IMR-90 (cell line): ENCODE data around the gene RPS6KA2. TPM values are rescaled to one million over a fixed set of nuclear protein-coding genes. Genes with fewer than 3 reads are reported as not detected.
A peak's percentile ranks its signal among the peaks of the same experiment; 100 is the strongest.

Experiments used
- ATAC-seq: fragments of 200-7000 bp; cut with Tn5 transposase; 2 replicates; pipeline ENCODE4 v1.9.1; 2020; ENCODE audit warnings: low read depth, mild to moderate bottlenecking, moderate library complexity
- BruUV-seq: library from RNA; stranded (reverse); fragments of 400-500 nt; replicated peaks from 2 replicates; lab custom pipeline; 2021; lab: Mats Ljungman, UMichigan
- CTCF ChIA-PET: fragments of 300-600 bp; formaldehyde crosslinking; extraction: SDS; loops from one replicate; lab custom pipeline; 2021; ENCODE audit warnings: antibody characterized with exemption; lab: Yijun Ruan, JAX
- POLR2A ChIA-PET: fragments of 300-600 bp; sonication (Branson Sonifier 250); formaldehyde crosslinking; loops from one replicate; lab custom pipeline; 2022; ENCODE audit warnings: antibody characterized with exemption; ENCODE audit not compliant: unreplicated experiment; lab: Charles Lee
- DNase-seq: peaks from one replicate; pipeline ENCODE4 v3.0.0; 2013
- H2AFZ ChIP-seq: replicated peaks from 2 replicates; pipeline ENCODE3; 2013; ENCODE audit warnings: low read length, mild to moderate bottlenecking; ENCODE audit not compliant: poor library complexity
- H2AK5ac ChIP-seq: 2 replicates; pipeline ENCODE4 v1.6.1; 2013; ENCODE audit warnings: low read depth, low read length, inconsistent platforms
- H2AK9ac ChIP-seq: replicated peaks from 2 replicates; pipeline ENCODE3; 2013; ENCODE audit warnings: mild to moderate bottlenecking, low read depth, low read length, moderate library complexity; ENCODE audit not compliant: poor library complexity
- H2BK120ac ChIP-seq: 2 replicates; pipeline ENCODE4 v1.6.1; 2013; ENCODE audit warnings: low read depth, low read length, inconsistent platforms
- H2BK15ac ChIP-seq: 3 replicates; pipeline ENCODE4 v1.6.1; 2013; ENCODE audit warnings: low read depth, low read length, inconsistent platforms
- H2BK20ac ChIP-seq: 2 replicates; pipeline ENCODE4 v1.6.1; 2013; ENCODE audit warnings: low read depth, mild to moderate bottlenecking, inconsistent platforms, low read length, moderate library complexity
- H2BK5ac ChIP-seq: 2 replicates; pipeline ENCODE4 v1.6.1; 2013; ENCODE audit warnings: mild to moderate bottlenecking, low read depth, low read length, inconsistent platforms; ENCODE audit not compliant: poor library complexity, severe bottlenecking
- H3K14ac ChIP-seq: replicated peaks from 2 replicates; pipeline ENCODE4 v1.6.1; 2013; ENCODE audit warnings: low read depth, low read length, inconsistent platforms
- H3K18ac ChIP-seq: 2 replicates; pipeline ENCODE4 v1.6.1; 2013; ENCODE audit warnings: low read depth, low read length, control low read depth
- H3K23ac ChIP-seq: 2 replicates; pipeline ENCODE4 v1.6.1; 2013; ENCODE audit warnings: low read depth, low read length, inconsistent platforms
- H3K27ac ChIP-seq: 2 replicates; pipeline ENCODE4 v1.5.1; 2013; ENCODE audit warnings: mild to moderate bottlenecking, control low read depth, low read length; ENCODE audit not compliant: insufficient read depth
- H3K27me3 ChIP-seq: 2 replicates; pipeline ENCODE4 v1.6.1; 2013; ENCODE audit warnings: low read length; ENCODE audit not compliant: control insufficient read depth, insufficient read depth
- H3K36me3 ChIP-seq: 2 replicates; pipeline ENCODE4 v1.6.1; 2013; ENCODE audit warnings: low read length, mixed read lengths; ENCODE audit not compliant: control insufficient read depth, insufficient read depth
- H3K4ac ChIP-seq: 2 replicates; pipeline ENCODE4 v1.6.1; 2013; ENCODE audit warnings: low read depth, low read length, inconsistent platforms
- H3K4me1 ChIP-seq: 2 replicates; pipeline ENCODE4 v1.6.1; 2013; ENCODE audit warnings: low read length, mixed read lengths; ENCODE audit not compliant: control insufficient read depth, insufficient read depth
- H3K4me2 ChIP-seq: 2 replicates; pipeline ENCODE4 v1.6.1; 2013; ENCODE audit warnings: low read depth, mild to moderate bottlenecking, control low read depth, low read length, moderate library complexity
- H3K4me3 ChIP-seq: 2 replicates; pipeline ENCODE4 v1.5.1; 2013; ENCODE audit warnings: low read depth, mild to moderate bottlenecking, control low read depth, low read length, moderate library complexity; ENCODE audit not compliant: insufficient read depth
- H3K56ac ChIP-seq: 2 replicates; pipeline ENCODE4 v1.6.1; 2013; ENCODE audit warnings: low read length, inconsistent platforms; ENCODE audit not compliant: insufficient read depth; ENCODE audit errors: extremely low read depth
- H3K79me1 ChIP-seq, 2 experiments: 2 replicates each; pipeline ENCODE4 v1.6.1; 2013; ENCODE audit warnings: low read length in 2 of 2, inconsistent platforms in 1 of 2, low read depth in 1 of 2
- H3K9ac ChIP-seq: 2 replicates; pipeline ENCODE4 v1.6.1; 2013; ENCODE audit warnings: low read depth, low read length, control low read depth
- H3K9me1 ChIP-seq: 2 replicates; pipeline ENCODE4 v1.6.1; 2013; ENCODE audit warnings: low read length, inconsistent platforms; ENCODE audit not compliant: insufficient read depth
- H3K9me3 ChIP-seq: 2 replicates; pipeline ENCODE4 v1.6.1; 2013; ENCODE audit warnings: low read length; ENCODE audit not compliant: control insufficient read depth, insufficient read depth
- H4K20me1 ChIP-seq: 2 replicates; pipeline ENCODE4 v1.6.1; 2013; ENCODE audit warnings: low read length, inconsistent platforms; ENCODE audit not compliant: insufficient read depth
- H4K5ac ChIP-seq: 2 replicates; pipeline ENCODE4 v1.6.1; 2013; ENCODE audit warnings: mild to moderate bottlenecking, low read depth, low read length, control low read depth
- H4K8ac ChIP-seq, 2 experiments: 2 replicates each; pipeline ENCODE4 v1.6.1; 2013; ENCODE audit warnings: low read depth in 2 of 2, low read length in 2 of 2, control low read depth in 1 of 2, inconsistent platforms in 1 of 2
- H4K91ac ChIP-seq: 2 replicates; pipeline ENCODE4 v1.6.1; 2013; ENCODE audit warnings: low read depth, low read length, inconsistent platforms; ENCODE audit not compliant: insufficient read depth
- BHLHE40 ChIP-seq: fragments of 150-350 bp; IDR thresholded peaks from 2 replicates; pipeline ENCODE4 v1.6.1; 2016; ENCODE audit warnings: mild to moderate bottlenecking, low read depth, low read length
- CEBPB ChIP-seq: IDR thresholded peaks from 2 replicates; pipeline ENCODE4 v1.6.1; 2012; ENCODE audit warnings: low read depth, low read length, improper control_type of control experiment
- CHD1 ChIP-seq: IDR thresholded peaks from 2 replicates; pipeline ENCODE4 v1.6.1; 2012; ENCODE audit warnings: low read depth, low read length, improper control_type of control experiment
- FOS ChIP-seq: fragments of 150-350 bp; IDR thresholded peaks from 2 replicates; pipeline ENCODE4 v1.6.1; 2016; ENCODE audit warnings: low read depth, low read length
- MAZ ChIP-seq: IDR thresholded peaks from 2 replicates; pipeline ENCODE4 v1.6.1; 2012; ENCODE audit warnings: low read depth, mild to moderate bottlenecking, low read length, improper control_type of control experiment, moderate library complexity, borderline replicate concordance
- MXI1 ChIP-seq: IDR thresholded peaks from 2 replicates; pipeline ENCODE4 v1.6.1; 2012; ENCODE audit warnings: low read depth, mild to moderate bottlenecking, low read length, moderate library complexity, borderline replicate concordance
- NFE2L2 ChIP-seq: fragments of 150-350 bp; IDR thresholded peaks from 2 replicates; pipeline ENCODE4 v1.6.1; 2016; ENCODE audit warnings: low read depth, mild to moderate bottlenecking, low read length
- POLR2A ChIP-seq: IDR thresholded peaks from 2 replicates; pipeline ENCODE4 v1.6.1; 2012; ENCODE audit warnings: mild to moderate bottlenecking, low read depth, low read length
- RAD21 ChIP-seq: IDR thresholded peaks from 2 replicates; pipeline ENCODE4 v1.6.1; 2012; ENCODE audit warnings: low read length, improper control_type of control experiment
- RCOR1 ChIP-seq: IDR thresholded peaks from 2 replicates; pipeline ENCODE4 v1.6.1; 2012; ENCODE audit warnings: mild to moderate bottlenecking, low read length, improper control_type of control experiment; ENCODE audit not compliant: insufficient replicate concordance
- RFX5 ChIP-seq: IDR thresholded peaks from 2 replicates; pipeline ENCODE4 v1.8.0; 2012; ENCODE audit warnings: low read depth, mild to moderate bottlenecking, low read length, moderate library complexity
- SMC3 ChIP-seq: fragments of 150-350 bp; IDR thresholded peaks from 2 replicates; pipeline ENCODE4 v1.6.1; 2016; ENCODE audit warnings: low read depth, mild to moderate bottlenecking, antibody characterized with exemption, low read length, moderate library complexity
- WGBS, 2 experiments: methylation state at CpG; one replicate each; pipeline versions ENCODE4 v1.1.5 to v1.1.7; 2013; ENCODE audit warnings: missing lambda C conversion rate in 2 of 2; ENCODE audit not compliant: insufficient read length in 1 of 2; ENCODE audit errors: extremely low coverage in 2 of 2; 5-methylcytosine and 5-hydroxymethylcytosine counted together
- dilution Hi-C: fragments of 300-500 bp; cut with HindIII; formaldehyde crosslinking; loops from one replicate; pipeline ENCODE4 v1.14.3; 2018; ENCODE audit warnings: low sequenced_read_pairs; ENCODE audit not compliant: unreplicated experiment
- in situ Hi-C: fragments of 300-500 bp; cut with MboI; formaldehyde crosslinking; loops from 3 replicates; pipeline ENCODE4 v1.14.3; 2019; ENCODE audit warnings: low sequenced_read_pairs, inconsistent platforms, mixed read lengths
- intact Hi-C: fragments of 100-400 bp; cut with micrococcal nuclease; formaldehyde crosslinking; loops from 2 replicates; pipeline ENCODE4 v1.10.0; 2022
- polyA plus RNA-seq, 3 experiments: library from polyadenylated mRNA; depleted of rRNA; stranded (reverse); fragments of >200 nt; gene quantifications; 2 replicates each; pipeline ENCODE4 v1.2.3, GENCODE V29; 2012; ENCODE audit warnings: low replicate concordance in 1 of 3
- total RNA-seq: library from RNA; depleted of rRNA; stranded (reverse); fragments of >200 nt; gene quantifications from 2 replicates; pipeline ENCODE4 v1.2.3, GENCODE V29; 2012
- TF ChIP-seq, protein P1 (sequence below): conservative IDR thresholded peaks from 2 replicates; pipeline ENCODE4 v1.5.1; 2012; ENCODE audit warnings: mild to moderate bottlenecking, low read depth, low read length, improper control_type of control experiment
- TF ChIP-seq, protein P2 (sequence below): fragments of 150-350 bp; IDR thresholded peaks from 2 replicates; pipeline ENCODE4 v1.6.1; 2017; ENCODE audit warnings: mild to moderate bottlenecking, antibody characterized with exemption, low read length, low read depth
- TF ChIP-seq, protein P3 (sequence below): fragments of 150-350 bp; IDR thresholded peaks from 2 replicates; pipeline ENCODE4 v1.6.1; 2016; ENCODE audit warnings: low read depth, mild to moderate bottlenecking, low read length, moderate library complexity, borderline replicate concordance

The RPS6KA2 gene
- total and polyA plus RNA-seq, 2 of the 4 experiments (the other 2 are of a cell fraction), result 26.9 to 31.3 TPM

DNA sequence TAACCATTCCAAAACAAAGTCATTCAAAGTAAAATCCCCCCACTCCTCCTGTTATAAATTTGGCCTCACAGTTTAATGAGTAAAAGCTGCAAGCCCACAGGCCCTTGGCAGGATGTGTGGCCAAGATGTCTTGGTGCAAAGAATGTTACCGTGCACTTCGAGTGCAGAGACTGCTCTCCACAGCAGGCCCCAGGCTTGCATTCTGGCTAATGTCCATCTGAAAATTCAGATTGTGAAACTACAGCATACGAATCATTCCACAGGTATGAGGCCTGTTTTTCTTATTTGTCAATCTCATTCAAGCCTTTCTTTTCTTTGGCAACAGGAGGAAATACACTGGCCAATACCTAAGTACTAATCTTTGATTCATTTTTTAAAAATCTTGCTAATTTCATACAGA is 7.1 kb downstream of the RPS6KA2 start:
- peak overlapping the region; percentile 92; the same call in 1 of the 2 replicates for H3K27ac ChIP-seq
- no peak overlapping the region; the same call in 1 of the 2 replicates for H3K4me2 ChIP-seq
- in situ Hi-C loops, result no loop called here
- H4K20me1 ChIP-seq, result peaks cover 12% of the 10 kb centered on the region; the same call in 1 of the 2 replicates
- no TSS peak for BruUV-seq
- no peak overlapping the region for H4K5ac ChIP-seq
- H3K36me3 ChIP-seq, result peaks cover 15% of the 10 kb centered on the region
- peak; percentile 78 for ATAC-seq
- no peak overlapping the region for H2BK15ac ChIP-seq
- H3K9ac ChIP-seq, result peak overlapping the region; percentile 58; the same call in 1 of the 2 replicates
- WGBS, 2 experiments, result 0% methylated on average over 2 of the region's 3 CpGs; no CpG with 5 or more reads in 1 of the 2 experiments
- DNase-seq, result peak; percentile 98
- no peak overlapping the region; the same call in 1 of the 2 replicates for H3K4ac ChIP-seq
- H4K8ac ChIP-seq, result 0 out of 4 replicates have a peak overlapping the region, but pooled peaks have one; percentile 10 to 32
- H2BK120ac ChIP-seq, result peak overlapping the region; percentile 81; the same call in 1 of the 2 replicates
- peaks cover 51 to 74% of the 10 kb centered on the region in 2 experiments for H3K79me1 ChIP-seq
- no peak overlapping the region for H3K14ac ChIP-seq
- H2AK5ac ChIP-seq, result no peak overlapping the region
- no peaks in the 10 kb centered on the region for H3K9me3 ChIP-seq
- no peaks in the 10 kb centered on the region for H3K27me3 ChIP-seq
- H3K18ac ChIP-seq, result no peak overlapping the region
- peaks cover 39% of the 10 kb centered on the region for H3K4me1 ChIP-seq
- no peak overlapping the region for H2AK9ac ChIP-seq
- no peak overlapping the region for H3K4me3 ChIP-seq
- H2AFZ ChIP-seq, result no peak overlapping the region
- H3K56ac ChIP-seq, result peak overlapping the region; percentile 86; the same call in 1 of the 2 replicates
- peak overlapping the region; percentile 83; the same call in 1 of the 2 replicates for H2BK20ac ChIP-seq
- POLR2A ChIA-PET, result no interaction called here
- H4K91ac ChIP-seq, result no peak overlapping the region
- H3K9me1 ChIP-seq, result peaks cover 41% of the 10 kb centered on the region
- intact Hi-C loops, result loop anchor here (2.0 kb wide), 1 partner anchor 47 kb away; no protein-coding TSS in a partner anchor
- dilution Hi-C loops, result no loop called here
- H3K23ac ChIP-seq, result no peak overlapping the region
- peak overlapping the region; percentile 90 for H2BK5ac ChIP-seq
- CTCF ChIA-PET, result interaction anchor here (1.8 kb wide), 1 partner anchor 24 kb away, joined by 4 read pairs; no protein-coding TSS in a partner anchor
- TF ChIP-seq RAD21 (peak; percentile 27; the same call in 1 of the 2 replicates), SMC3 (no peak), RCOR1 (no peak), CHD1 (no peak), NFE2L2 (no peak), BHLHE40 (0 out of 2 replicates have a peak, but pooled peaks have one; percentile 15), CEBPB (peak; percentile 98), RFX5 (no peak), FOS (peak; percentile 43; the same call in 1 of the 2 replicates), POLR2A (no peak), MXI1 (no peak), MAZ (peak; percentile 54; the same call in 1 of the 2 replicates)
- TF ChIP-seq, protein P1, sequence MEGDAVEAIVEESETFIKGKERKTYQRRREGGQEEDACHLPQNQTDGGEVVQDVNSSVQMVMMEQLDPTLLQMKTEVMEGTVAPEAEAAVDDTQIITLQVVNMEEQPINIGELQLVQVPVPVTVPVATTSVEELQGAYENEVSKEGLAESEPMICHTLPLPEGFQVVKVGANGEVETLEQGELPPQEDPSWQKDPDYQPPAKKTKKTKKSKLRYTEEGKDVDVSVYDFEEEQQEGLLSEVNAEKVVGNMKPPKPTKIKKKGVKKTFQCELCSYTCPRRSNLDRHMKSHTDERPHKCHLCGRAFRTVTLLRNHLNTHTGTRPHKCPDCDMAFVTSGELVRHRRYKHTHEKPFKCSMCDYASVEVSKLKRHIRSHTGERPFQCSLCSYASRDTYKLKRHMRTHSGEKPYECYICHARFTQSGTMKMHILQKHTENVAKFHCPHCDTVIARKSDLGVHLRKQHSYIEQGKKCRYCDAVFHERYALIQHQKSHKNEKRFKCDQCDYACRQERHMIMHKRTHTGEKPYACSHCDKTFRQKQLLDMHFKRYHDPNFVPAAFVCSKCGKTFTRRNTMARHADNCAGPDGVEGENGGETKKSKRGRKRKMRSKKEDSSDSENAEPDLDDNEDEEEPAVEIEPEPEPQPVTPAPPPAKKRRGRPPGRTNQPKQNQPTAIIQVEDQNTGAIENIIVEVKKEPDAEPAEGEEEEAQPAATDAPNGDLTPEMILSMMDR, result no peak
- TF ChIP-seq, protein P2, sequence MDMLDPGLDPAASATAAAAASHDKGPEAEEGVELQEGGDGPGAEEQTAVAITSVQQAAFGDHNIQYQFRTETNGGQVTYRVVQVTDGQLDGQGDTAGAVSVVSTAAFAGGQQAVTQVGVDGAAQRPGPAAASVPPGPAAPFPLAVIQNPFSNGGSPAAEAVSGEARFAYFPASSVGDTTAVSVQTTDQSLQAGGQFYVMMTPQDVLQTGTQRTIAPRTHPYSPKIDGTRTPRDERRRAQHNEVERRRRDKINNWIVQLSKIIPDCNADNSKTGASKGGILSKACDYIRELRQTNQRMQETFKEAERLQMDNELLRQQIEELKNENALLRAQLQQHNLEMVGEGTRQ, result no peak
- TF ChIP-seq, protein P3, sequence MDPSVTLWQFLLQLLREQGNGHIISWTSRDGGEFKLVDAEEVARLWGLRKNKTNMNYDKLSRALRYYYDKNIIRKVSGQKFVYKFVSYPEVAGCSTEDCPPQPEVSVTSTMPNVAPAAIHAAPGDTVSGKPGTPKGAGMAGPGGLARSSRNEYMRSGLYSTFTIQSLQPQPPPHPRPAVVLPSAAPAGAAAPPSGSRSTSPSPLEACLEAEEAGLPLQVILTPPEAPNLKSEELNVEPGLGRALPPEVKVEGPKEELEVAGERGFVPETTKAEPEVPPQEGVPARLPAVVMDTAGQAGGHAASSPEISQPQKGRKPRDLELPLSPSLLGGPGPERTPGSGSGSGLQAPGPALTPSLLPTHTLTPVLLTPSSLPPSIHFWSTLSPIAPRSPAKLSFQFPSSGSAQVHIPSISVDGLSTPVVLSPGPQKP, result no peak
